Panc1 (cell line): ENCODE measurements around the gene KRTAP3-1. TPM values are rescaled to one million over a fixed set of nuclear protein-coding genes. Genes with fewer than 3 reads are reported as not detected.

Source experiments
- ATAC-seq: fragments of 200-7000 bp; cut with Tn5 transposase; 2 replicates; pipeline ENCODE4 v1.9.1; 2020; ENCODE audit warnings: mild to moderate bottlenecking, moderate library complexity
- BruUV-seq: library from RNA; stranded (reverse); fragments of 400-500 nt; replicated peaks from 2 replicates; lab custom pipeline; 2021; lab: Mats Ljungman, UMichigan
- CTCF ChIA-PET: fragments of 300-600 bp; sonication (Branson Sonifier 250); formaldehyde crosslinking; loops from one replicate; lab custom pipeline; 2022; ENCODE audit warnings: antibody characterized with exemption; lab: Charles Lee
- POLR2A ChIA-PET: fragments of 300-600 bp; sonication (Branson Sonifier 250); formaldehyde crosslinking; loops from one replicate; lab custom pipeline; 2022; ENCODE audit warnings: antibody characterized with exemption; lab: Charles Lee
- DNase-seq: peaks from one replicate; pipeline ENCODE4 v3.0.0-alpha.2; 2010; ENCODE audit warnings: low read depth, low spot score
- H3K27ac ChIP-seq: 2 replicates; pipeline ENCODE4 v1.5.1; 2011; ENCODE audit warnings: mild to moderate bottlenecking, low read length, inconsistent platforms
- H3K27me3 ChIP-seq: fragments of 200-500 bp; sonication (Bioruptor generic); 2 replicates; pipeline ENCODE4 v1.6.0; 2014; ENCODE audit warnings: low read length, inconsistent platforms; ENCODE audit not compliant: control insufficient read depth, insufficient read depth
- H3K36me3 ChIP-seq: fragments of 200-500 bp; sonication (Bioruptor generic); 2 replicates; pipeline ENCODE4 v1.5.1; 2014; ENCODE audit warnings: inconsistent platforms, mild to moderate bottlenecking, low read length, moderate library complexity; ENCODE audit not compliant: control insufficient read depth, insufficient read depth
- H3K4me1 ChIP-seq: 2 replicates; pipeline ENCODE4 v1.5.1; 2011; ENCODE audit warnings: inconsistent platforms, mild to moderate bottlenecking, low read length, moderate library complexity; ENCODE audit not compliant: control insufficient read depth, insufficient read depth
- H3K4me3 ChIP-seq, 2 experiments: 2 replicates each; pipeline ENCODE4 v1.5.1; 2011 to 2012; ENCODE audit warnings: low read depth in 2 of 2, low read length in 2 of 2, mild to moderate bottlenecking in 2 of 2, inconsistent platforms in 1 of 2, moderate library complexity in 1 of 2
- H3K9me3 ChIP-seq: fragments of 200-500 bp; sonication (Bioruptor generic); 2 replicates; pipeline ENCODE4 v1.5.1; 2014; ENCODE audit warnings: low read depth, mild to moderate bottlenecking, inconsistent platforms, low read length, moderate library complexity; ENCODE audit not compliant: control insufficient read depth, insufficient read depth
- POLR2AphosphoS5 ChIP-seq: IDR thresholded peaks from 2 replicates; pipeline ENCODE4 v1.6.1; 2012; ENCODE audit warnings: mild to moderate bottlenecking, low read depth, low read length, moderate library complexity
- SIN3A ChIP-seq: IDR thresholded peaks from 2 replicates; pipeline ENCODE4 v1.6.1; 2012; ENCODE audit warnings: low read depth, mild to moderate bottlenecking, low read length, moderate library complexity, borderline replicate concordance; ENCODE audit not compliant: insufficient read depth
- TCF7L2 ChIP-seq: IDR thresholded peaks from 2 replicates; pipeline ENCODE4 v1.6.1; 2011; ENCODE audit warnings: mild to moderate bottlenecking, low read depth, low read length, inconsistent platforms
- in situ Hi-C: cut with HindIII; loops from 2 replicates; pipeline ENCODE4 v1.10.0; 2016; ENCODE audit warnings: low sequenced_read_pairs, low pct_unique_long_range_greater_than_20kb
- intact Hi-C: fragments of 100-400 bp; cut with micrococcal nuclease; formaldehyde crosslinking; loops from one replicate; pipeline ENCODE4 v1.10.0; 2022; ENCODE audit not compliant: unreplicated experiment
- total RNA-seq: library from RNA; stranded (reverse); gene quantifications from one replicate; pipeline ENCODE4 v1.2.1, GENCODE V29; 2021; ENCODE audit not compliant: unreplicated experiment
- TF ChIP-seq, protein P1 (sequence below), 2 experiments: IDR thresholded peaks; 2 replicates each; pipeline ENCODE4 v1.6.1; 2011 to 2012; ENCODE audit warnings: low read depth in 2 of 2, control low read depth in 1 of 2, low read length in 1 of 2, mild to moderate bottlenecking in 1 of 2, moderate library complexity in 1 of 2; ENCODE audit not compliant: insufficient read depth in 1 of 2
- TF ChIP-seq, protein P2 (sequence below): fragments of 450-650 bp; IDR thresholded peaks from 2 replicates; pipeline ENCODE4 v1.5.1; 2017; ENCODE audit warnings: mild to moderate bottlenecking

Gene KRTAP3-1
- total RNA-seq, 1 experiment from 2014 or later: not detected

DNA sequence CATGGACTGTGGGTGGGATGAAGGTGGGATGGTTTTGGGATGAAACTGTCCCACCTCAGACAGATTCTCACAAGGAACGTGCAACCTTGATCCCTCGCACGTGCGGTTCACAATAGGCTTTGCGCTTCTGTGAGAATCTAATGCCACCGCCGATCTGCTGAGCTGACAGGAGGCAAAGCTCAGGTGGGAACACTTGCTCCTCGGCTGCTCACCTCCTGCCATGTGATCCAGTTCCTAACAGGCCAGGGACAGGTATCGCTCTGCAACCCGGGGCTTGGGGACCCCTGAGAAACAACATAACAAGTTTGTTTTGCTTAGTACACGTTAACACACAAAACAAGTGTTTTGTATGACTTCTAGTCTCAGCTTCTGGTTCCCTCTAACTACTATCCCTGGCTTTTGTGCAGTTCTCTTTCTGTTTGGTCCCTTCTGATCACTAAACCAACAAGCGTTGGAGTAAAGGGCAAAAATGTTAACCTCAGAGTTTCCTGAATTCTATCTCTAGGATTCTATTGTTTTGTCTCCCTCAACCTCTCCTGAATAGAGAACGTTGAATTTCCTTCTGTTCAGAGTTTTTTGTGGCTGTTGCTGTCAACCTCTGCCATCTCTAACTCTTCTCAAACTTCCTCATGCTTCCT is 7.8 kb upstream of the KRTAP3-1 start:
- Histone ChIP-seq H3K4me3 (no peak overlapping the region), H3K9me3 (no peaks in the 10 kb centered on the region), H3K27ac (no peak overlapping the region), H3K27me3 (no peaks in the 10 kb centered on the region; the same call in 1 of the 2 replicates), H3K36me3 (no peaks in the 10 kb centered on the region), H3K4me1 (no peaks in the 10 kb centered on the region)
- POLR2A ChIA-PET: no interaction called here
- ATAC-seq (no peak), DNase-seq (no peak)
- no peak for TF ChIP-seq SIN3A
- TF ChIP-seq TCF7L2: no peak
- TF ChIP-seq, protein P1, sequence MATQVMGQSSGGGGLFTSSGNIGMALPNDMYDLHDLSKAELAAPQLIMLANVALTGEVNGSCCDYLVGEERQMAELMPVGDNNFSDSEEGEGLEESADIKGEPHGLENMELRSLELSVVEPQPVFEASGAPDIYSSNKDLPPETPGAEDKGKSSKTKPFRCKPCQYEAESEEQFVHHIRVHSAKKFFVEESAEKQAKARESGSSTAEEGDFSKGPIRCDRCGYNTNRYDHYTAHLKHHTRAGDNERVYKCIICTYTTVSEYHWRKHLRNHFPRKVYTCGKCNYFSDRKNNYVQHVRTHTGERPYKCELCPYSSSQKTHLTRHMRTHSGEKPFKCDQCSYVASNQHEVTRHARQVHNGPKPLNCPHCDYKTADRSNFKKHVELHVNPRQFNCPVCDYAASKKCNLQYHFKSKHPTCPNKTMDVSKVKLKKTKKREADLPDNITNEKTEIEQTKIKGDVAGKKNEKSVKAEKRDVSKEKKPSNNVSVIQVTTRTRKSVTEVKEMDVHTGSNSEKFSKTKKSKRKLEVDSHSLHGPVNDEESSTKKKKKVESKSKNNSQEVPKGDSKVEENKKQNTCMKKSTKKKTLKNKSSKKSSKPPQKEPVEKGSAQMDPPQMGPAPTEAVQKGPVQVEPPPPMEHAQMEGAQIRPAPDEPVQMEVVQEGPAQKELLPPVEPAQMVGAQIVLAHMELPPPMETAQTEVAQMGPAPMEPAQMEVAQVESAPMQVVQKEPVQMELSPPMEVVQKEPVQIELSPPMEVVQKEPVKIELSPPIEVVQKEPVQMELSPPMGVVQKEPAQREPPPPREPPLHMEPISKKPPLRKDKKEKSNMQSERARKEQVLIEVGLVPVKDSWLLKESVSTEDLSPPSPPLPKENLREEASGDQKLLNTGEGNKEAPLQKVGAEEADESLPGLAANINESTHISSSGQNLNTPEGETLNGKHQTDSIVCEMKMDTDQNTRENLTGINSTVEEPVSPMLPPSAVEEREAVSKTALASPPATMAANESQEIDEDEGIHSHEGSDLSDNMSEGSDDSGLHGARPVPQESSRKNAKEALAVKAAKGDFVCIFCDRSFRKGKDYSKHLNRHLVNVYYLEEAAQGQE (IDR thresholded peaks at IDR 0.05; ENCODE audit: insufficient read depth in 1 of 2, low read depth in 2 of 2, low read length in 1 of 2): no peak
- TF ChIP-seq POLR2AphosphoS5: no peak
- TF ChIP-seq, protein P2, sequence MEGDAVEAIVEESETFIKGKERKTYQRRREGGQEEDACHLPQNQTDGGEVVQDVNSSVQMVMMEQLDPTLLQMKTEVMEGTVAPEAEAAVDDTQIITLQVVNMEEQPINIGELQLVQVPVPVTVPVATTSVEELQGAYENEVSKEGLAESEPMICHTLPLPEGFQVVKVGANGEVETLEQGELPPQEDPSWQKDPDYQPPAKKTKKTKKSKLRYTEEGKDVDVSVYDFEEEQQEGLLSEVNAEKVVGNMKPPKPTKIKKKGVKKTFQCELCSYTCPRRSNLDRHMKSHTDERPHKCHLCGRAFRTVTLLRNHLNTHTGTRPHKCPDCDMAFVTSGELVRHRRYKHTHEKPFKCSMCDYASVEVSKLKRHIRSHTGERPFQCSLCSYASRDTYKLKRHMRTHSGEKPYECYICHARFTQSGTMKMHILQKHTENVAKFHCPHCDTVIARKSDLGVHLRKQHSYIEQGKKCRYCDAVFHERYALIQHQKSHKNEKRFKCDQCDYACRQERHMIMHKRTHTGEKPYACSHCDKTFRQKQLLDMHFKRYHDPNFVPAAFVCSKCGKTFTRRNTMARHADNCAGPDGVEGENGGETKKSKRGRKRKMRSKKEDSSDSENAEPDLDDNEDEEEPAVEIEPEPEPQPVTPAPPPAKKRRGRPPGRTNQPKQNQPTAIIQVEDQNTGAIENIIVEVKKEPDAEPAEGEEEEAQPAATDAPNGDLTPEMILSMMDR: no peak
- no TSS peak for BruUV-seq
- in situ Hi-C loops: no loop called here
- intact Hi-C loops: no loop called here
- CTCF ChIA-PET: no interaction called here

DNA sequence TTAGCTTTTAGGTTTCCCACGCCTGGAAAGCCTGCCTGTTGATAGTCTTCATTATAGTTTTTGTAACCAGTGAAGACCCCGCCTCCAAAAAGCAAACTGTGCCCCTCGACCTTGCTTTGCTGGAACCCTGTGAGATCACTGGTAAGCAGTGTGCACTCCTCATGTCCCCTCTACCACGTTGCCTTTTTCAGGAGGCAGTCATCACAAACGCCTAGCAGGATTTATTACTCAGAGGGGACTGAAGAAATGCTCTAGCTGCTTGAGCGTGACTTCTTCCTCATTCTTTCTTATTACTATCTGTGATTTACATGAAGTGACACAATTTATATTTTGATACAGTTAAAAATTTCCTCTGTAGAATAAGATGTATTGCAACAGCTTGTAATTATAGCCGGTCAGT is 6.5 kb upstream of the KRTAP3-1 start:
- Histone ChIP-seq H3K9me3 (no peaks in the 10 kb centered on the region), H3K4me3 (no peak overlapping the region), H3K27me3 (no peaks in the 10 kb centered on the region; the same call in 1 of the 2 replicates), H3K36me3 (no peaks in the 10 kb centered on the region), H3K27ac (no peak overlapping the region), H3K4me1 (no peaks in the 10 kb centered on the region)
- ChIA-PET POLR2A (no interaction called here), CTCF (no interaction called here)
- DNase-seq: no peak
- ATAC-seq: no peak
- in situ Hi-C loops: no loop called here
- intact Hi-C loops: no loop called here
- no TSS peak for BruUV-seq
- TF ChIP-seq TCF7L2: no peak
- TF ChIP-seq POLR2AphosphoS5: no peak
- TF ChIP-seq, protein P1 (IDR thresholded peaks at IDR 0.05; ENCODE audit: insufficient read depth in 1 of 2, low read depth in 2 of 2, low read length in 1 of 2): no peak
- TF ChIP-seq, protein P2: no peak
- no peak for TF ChIP-seq SIN3A
